A673 (cell line): Measurements from ENCODE around the gene SLU7.

Source experiments
- EZH2 ChIP-seq: fragments of 200-600 bp; sonication (generic); IDR thresholded peaks from 2 replicates; pipeline ENCODE4 v1.6.1; 2017; ENCODE audit warnings: borderline replicate concordance, low read depth, mild to moderate bottlenecking, mixed read lengths, antibody characterized with exemption, low read length; ENCODE audit not compliant: poor library complexity, severe bottlenecking
- TF ChIP-seq, protein P1 (sequence below): fragments of 300-800, 200-600 bp; sonication (generic); conservative IDR thresholded peaks from 2 replicates; pipeline ENCODE4 v1.5.1; 2017; ENCODE audit warnings: low read depth, mild to moderate bottlenecking, antibody characterized with exemption, low read length, moderate library complexity, mixed read lengths

DNA sequence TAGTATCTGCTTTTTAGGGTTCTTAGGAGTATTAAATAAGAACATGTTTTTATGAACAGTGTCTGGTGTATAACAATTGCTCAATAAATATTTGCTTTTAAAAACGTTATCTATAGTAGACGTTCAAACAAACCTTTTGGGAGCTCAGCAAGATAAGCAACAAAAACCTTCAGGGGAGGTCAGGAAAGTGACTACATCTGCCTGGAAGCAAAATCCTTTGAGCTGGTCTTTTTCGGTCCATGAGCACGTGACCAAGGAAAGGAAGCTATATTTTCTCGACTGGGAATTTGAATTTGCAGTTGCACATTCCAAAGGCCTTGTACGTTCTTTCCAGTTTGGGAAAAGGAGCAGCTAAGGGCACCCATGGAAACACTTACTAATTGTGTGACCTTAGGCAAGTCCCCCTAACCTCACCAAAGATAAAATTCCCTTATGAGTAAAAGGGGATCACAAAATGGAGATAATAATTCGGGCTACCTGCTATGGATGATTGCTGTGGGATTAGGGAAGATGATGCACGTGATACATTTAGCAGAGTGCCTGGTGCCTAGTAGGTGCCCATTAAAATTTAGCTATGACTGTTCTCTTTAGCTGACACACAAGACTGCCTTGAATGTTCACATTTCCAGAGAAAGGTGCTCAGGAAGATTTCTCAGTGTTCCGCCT lies 48.1 kb upstream of the SLU7 start:
- TF ChIP-seq, protein P1, sequence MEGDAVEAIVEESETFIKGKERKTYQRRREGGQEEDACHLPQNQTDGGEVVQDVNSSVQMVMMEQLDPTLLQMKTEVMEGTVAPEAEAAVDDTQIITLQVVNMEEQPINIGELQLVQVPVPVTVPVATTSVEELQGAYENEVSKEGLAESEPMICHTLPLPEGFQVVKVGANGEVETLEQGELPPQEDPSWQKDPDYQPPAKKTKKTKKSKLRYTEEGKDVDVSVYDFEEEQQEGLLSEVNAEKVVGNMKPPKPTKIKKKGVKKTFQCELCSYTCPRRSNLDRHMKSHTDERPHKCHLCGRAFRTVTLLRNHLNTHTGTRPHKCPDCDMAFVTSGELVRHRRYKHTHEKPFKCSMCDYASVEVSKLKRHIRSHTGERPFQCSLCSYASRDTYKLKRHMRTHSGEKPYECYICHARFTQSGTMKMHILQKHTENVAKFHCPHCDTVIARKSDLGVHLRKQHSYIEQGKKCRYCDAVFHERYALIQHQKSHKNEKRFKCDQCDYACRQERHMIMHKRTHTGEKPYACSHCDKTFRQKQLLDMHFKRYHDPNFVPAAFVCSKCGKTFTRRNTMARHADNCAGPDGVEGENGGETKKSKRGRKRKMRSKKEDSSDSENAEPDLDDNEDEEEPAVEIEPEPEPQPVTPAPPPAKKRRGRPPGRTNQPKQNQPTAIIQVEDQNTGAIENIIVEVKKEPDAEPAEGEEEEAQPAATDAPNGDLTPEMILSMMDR, result no peak
- no peak for TF ChIP-seq EZH2
